Coronary artery (tissue), 2 donors: Measurements from ENCODE around the gene LUC7L.
"Not testable (repeated sequence)": the region's sequence is repeated elsewhere in the genome, so short reads cannot be mapped to it uniquely, and the experiment has no call there.

ENCODE experiments used
- DNase-seq: peaks from one replicate; pipeline ENCODE4 v3.0.0-alpha.2; 2017; ENCODE audit warnings: low spot score
- H3K27ac ChIP-seq, 2 donors: fragments of 200-600 bp; sonication (generic); one replicate each; pipeline ENCODE4 v1.5.1; 2016 to 2019
- H3K4me3 ChIP-seq: fragments of 200-600 bp; sonication (generic); 2 replicates; pipeline ENCODE4 v1.5.1; 2016; ENCODE audit warnings: mild to moderate bottlenecking, moderate library complexity
- CTCF ChIP-seq: fragments of 200-600 bp; sonication (generic); IDR thresholded peaks from one replicate; pipeline ENCODE4 v1.5.1; 2019; ENCODE audit warnings: antibody characterized with exemption

Gene LUC7L

GRCh38 chr16:220021-220420 is 9.2 kb downstream of the LUC7L start:
- Histone ChIP-seq H3K4me3 (no peak overlapping the region), H3K27ac (no peak overlapping the region)
- no peak for TF ChIP-seq CTCF
- DNase-seq: no peak

- TF ChIP-seq CTCF: no peak
- DNase-seq: no peak
- Histone ChIP-seq H3K4me3 (no peak overlapping the region), H3K27ac (no peak overlapping the region)
Observed at GRCh38 chr16:212999-213398, 16.2 kb downstream of the LUC7L start.

GRCh38 chr16:211631-212180 is 17.5 kb downstream of the LUC7L start:
- H3K27ac ChIP-seq, H3K4me3 ChIP-seq, DNase-seq: not testable (repeated sequence)

GRCh38 chr16:209359-209758 is 19.9 kb downstream of the LUC7L start:
- H3K27ac ChIP-seq, DNase-seq, H3K4me3 ChIP-seq: not testable (repeated sequence)

GRCh38 chr16:204046-204445 is 25.2 kb downstream of the LUC7L start:
- H3K4me3 ChIP-seq, H3K27ac ChIP-seq, DNase-seq: not testable (repeated sequence)

- no peak for TF ChIP-seq CTCF
- no peak for DNase-seq
- no peak overlapping the region for H3K27ac ChIP-seq
Observed at GRCh38 chr16:203246-203645, 26.0 kb downstream of the LUC7L start.

GRCh38 chr16:200388-200787 is 28.9 kb downstream of the LUC7L start:
- H3K4me3 ChIP-seq: no peak overlapping the region
- H3K27ac ChIP-seq: no peak overlapping the region
- DNase-seq: no peak
- TF ChIP-seq CTCF: no peak

More at GRCh38 chr16:203246-203645, 26.0 kb downstream of the LUC7L start:
- no peak overlapping the region for H3K4me3 ChIP-seq

- Histone ChIP-seq H3K4me3 (no peak overlapping the region), H3K27ac (no peak overlapping the region)
- TF ChIP-seq CTCF: no peak
- DNase-seq: no peak
Observed at GRCh38 chr16:194516-194915, 34.7 kb downstream of the LUC7L start.

- Histone ChIP-seq H3K27ac (no peak overlapping the region), H3K4me3 (no peak overlapping the region)
- TF ChIP-seq CTCF: no peak
- no peak for DNase-seq
Observed at GRCh38 chr16:193441-193840, 35.8 kb downstream of the LUC7L start.
